Activated CD8-positive, alpha-beta T cell treated with anti-CD3 and anti-CD28 coated beads for 36 hours (primary cell): ENCODE results near the gene SMAD2. TPM values are rescaled to one million over a fixed set of nuclear protein-coding genes. Genes with fewer than 3 reads are reported as not detected.

Experiments
- ATAC-seq: fragments of 200-7000 bp; cut with Tn5 transposase; one replicate; pipeline ENCODE4 v1.10.0; 2021; ENCODE audit warnings: mild to moderate bottlenecking, moderate library complexity
- CTCF ChIA-PET: fragments of 350-600 bp; sonication (Branson Sonifier 250); formaldehyde crosslinking; loops from one replicate; lab custom pipeline; 2021; ENCODE audit warnings: antibody characterized with exemption; lab: Charles Lee
- POLR2A ChIA-PET: fragments of 350-600 bp; sonication (Branson Sonifier 250); formaldehyde crosslinking; loops from one replicate; lab custom pipeline; 2021; ENCODE audit warnings: antibody characterized with exemption; lab: Charles Lee
- DNase-seq: peaks from one replicate; pipeline ENCODE4 v3.0.0-alpha.2; 2020
- H3K27ac Mint-ChIP-seq: one replicate; pipeline ENCODE4 v1.8.0; 2021; ENCODE audit warnings: mild to moderate bottlenecking, mixed read lengths
- H3K27me3 Mint-ChIP-seq: one replicate; pipeline ENCODE4 v1.8.0; 2021; ENCODE audit warnings: mixed read lengths
- H3K36me3 Mint-ChIP-seq: one replicate; pipeline ENCODE4 v1.8.0; 2021; ENCODE audit warnings: low read depth, mixed read lengths
- H3K4me1 Mint-ChIP-seq: one replicate; pipeline ENCODE4 v1.8.0; 2021; ENCODE audit warnings: low read depth, mixed read lengths
- H3K4me3 Mint-ChIP-seq: one replicate; pipeline ENCODE4 v1.8.0; 2021; ENCODE audit warnings: mild to moderate bottlenecking, moderate library complexity, mixed read lengths
- H3K9me3 Mint-ChIP-seq: one replicate; pipeline ENCODE4 v1.8.0; 2021; ENCODE audit warnings: mixed read lengths
- CTCF ChIP-seq: fragments of 200-600 bp; IDR thresholded peaks from one replicate; pipeline ENCODE4 v1.8.0; 2022; ENCODE audit warnings: antibody characterized with exemption, mild to moderate bottlenecking
- intact Hi-C: fragments of 100-400 bp; cut with micrococcal nuclease; formaldehyde crosslinking; loops from one replicate; pipeline ENCODE4 v1.10.0; 2022
- total RNA-seq, 2 experiments: library from RNA; stranded (reverse); gene quantifications; one replicate each; pipeline ENCODE4 v1.2.3, GENCODE V29; 2021

Gene SMAD2
- total RNA-seq, 2 experiments from 2014 or later: 141 to 142 TPM

- Mint-ChIP-seq H3K9me3 (peaks cover 3% of the 10 kb centered on the region), H3K4me3 (no peak overlapping the region), H3K27ac (no peak overlapping the region), H3K36me3 (peaks cover 48% of the 10 kb centered on the region), H3K4me1 (peaks cover 6% of the 10 kb centered on the region), H3K27me3 (no peaks in the 10 kb centered on the region)
- TF ChIP-seq CTCF: no peak
- ChIA-PET POLR2A (no interaction called here), CTCF (no interaction called here)
- intact Hi-C loops: no loop called here
- DNase-seq (no peak), ATAC-seq (no peak)
These were observed 104.0 kb downstream of the SMAD2 start for GRCh38 chr18:47826157-47827074.

GRCh38 chr18:47821314-47821713 lies 109.1 kb downstream of the SMAD2 start:
- Mint-ChIP-seq H3K27me3 (no peaks in the 10 kb centered on the region), H3K9me3 (no peaks in the 10 kb centered on the region), H3K4me3 (no peak overlapping the region), H3K27ac (no peak overlapping the region), H3K36me3 (peaks cover 20% of the 10 kb centered on the region), H3K4me1 (no peaks in the 10 kb centered on the region)
- intact Hi-C loops: no loop called here
- POLR2A ChIA-PET: no interaction called here
- TF ChIP-seq CTCF: no peak
- CTCF ChIA-PET: interaction anchor here (0.6 kb wide), 1 partner anchor 15 kb away, joined by 3 read pairs; no protein-coding TSS in a partner anchor
- ATAC-seq (no peak), DNase-seq (no peak)

- Mint-ChIP-seq H3K36me3 (peaks cover 7% of the 10 kb centered on the region), H3K4me1 (no peaks in the 10 kb centered on the region), H3K27ac (no peak overlapping the region), H3K9me3 (no peaks in the 10 kb centered on the region), H3K27me3 (no peaks in the 10 kb centered on the region), H3K4me3 (no peak overlapping the region)
- DNase-seq: no peak
- ChIA-PET CTCF (no interaction called here), POLR2A (no interaction called here)
- TF ChIP-seq CTCF: no peak
- intact Hi-C loops: no loop called here
- ATAC-seq: no peak
These were observed 112.7 kb downstream of the SMAD2 start for GRCh38 chr18:47817795-47818077.

- CTCF ChIA-PET: no interaction called here
These were observed 113.3 kb downstream of the SMAD2 start for GRCh38 chr18:47817017-47817794.

More at GRCh38 chr18:47817017-47817794, 113.3 kb downstream of the SMAD2 start:
- ATAC-seq (no peak), DNase-seq (no peak)
- TF ChIP-seq CTCF: no peak
- Mint-ChIP-seq H3K4me3 (no peak overlapping the region), H3K9me3 (no peaks in the 10 kb centered on the region), H3K27ac (no peak overlapping the region), H3K4me1 (no peaks in the 10 kb centered on the region), H3K27me3 (no peaks in the 10 kb centered on the region), H3K36me3 (peaks cover 5% of the 10 kb centered on the region)
- intact Hi-C loops: no loop called here
- POLR2A ChIA-PET: no interaction called here
